DMS79 (cell line): Measurements from ENCODE around the gene HIRA.

Source experiments
- DNase-seq: peaks from one replicate; lab custom pipeline; 2025; lab: John Stamatoyannopoulos, UW

Gene HIRA, protein sequence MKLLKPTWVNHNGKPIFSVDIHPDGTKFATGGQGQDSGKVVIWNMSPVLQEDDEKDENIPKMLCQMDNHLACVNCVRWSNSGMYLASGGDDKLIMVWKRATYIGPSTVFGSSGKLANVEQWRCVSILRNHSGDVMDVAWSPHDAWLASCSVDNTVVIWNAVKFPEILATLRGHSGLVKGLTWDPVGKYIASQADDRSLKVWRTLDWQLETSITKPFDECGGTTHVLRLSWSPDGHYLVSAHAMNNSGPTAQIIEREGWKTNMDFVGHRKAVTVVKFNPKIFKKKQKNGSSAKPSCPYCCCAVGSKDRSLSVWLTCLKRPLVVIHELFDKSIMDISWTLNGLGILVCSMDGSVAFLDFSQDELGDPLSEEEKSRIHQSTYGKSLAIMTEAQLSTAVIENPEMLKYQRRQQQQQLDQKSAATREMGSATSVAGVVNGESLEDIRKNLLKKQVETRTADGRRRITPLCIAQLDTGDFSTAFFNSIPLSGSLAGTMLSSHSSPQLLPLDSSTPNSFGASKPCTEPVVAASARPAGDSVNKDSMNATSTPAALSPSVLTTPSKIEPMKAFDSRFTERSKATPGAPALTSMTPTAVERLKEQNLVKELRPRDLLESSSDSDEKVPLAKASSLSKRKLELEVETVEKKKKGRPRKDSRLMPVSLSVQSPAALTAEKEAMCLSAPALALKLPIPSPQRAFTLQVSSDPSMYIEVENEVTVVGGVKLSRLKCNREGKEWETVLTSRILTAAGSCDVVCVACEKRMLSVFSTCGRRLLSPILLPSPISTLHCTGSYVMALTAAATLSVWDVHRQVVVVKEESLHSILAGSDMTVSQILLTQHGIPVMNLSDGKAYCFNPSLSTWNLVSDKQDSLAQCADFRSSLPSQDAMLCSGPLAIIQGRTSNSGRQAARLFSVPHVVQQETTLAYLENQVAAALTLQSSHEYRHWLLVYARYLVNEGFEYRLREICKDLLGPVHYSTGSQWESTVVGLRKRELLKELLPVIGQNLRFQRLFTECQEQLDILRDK

DNA sequence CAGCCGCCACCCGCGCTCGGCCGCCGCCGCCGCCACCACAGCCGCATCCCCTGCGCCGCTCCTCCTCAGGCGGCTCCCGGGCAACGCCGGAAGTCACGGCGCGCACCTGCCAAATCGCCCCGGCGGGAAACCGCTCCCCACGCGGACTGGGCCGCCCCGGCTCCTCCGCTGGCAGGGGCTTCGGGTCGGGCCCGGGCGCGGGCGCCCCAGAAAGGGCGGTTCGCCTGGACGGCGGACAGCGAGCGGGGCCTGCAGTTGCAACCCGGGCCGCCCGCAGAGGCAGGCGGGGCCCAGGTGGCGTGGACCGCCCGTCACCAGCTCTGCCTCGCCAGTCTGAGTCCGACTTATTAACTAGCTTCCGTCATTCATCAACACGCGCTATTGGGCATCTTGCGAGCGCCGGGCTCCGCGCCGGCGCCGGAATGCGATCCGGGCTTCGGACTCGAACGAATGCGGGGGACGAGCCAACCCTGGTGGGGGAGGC, at the start of gene HIRA:
TSS of gene HIRA (minus strand) at position 85 of the 484 bp plus-strand sequence. CDS start 257 bp downstream, outside the sequence.
- DNase-seq, result no peak

DNA sequence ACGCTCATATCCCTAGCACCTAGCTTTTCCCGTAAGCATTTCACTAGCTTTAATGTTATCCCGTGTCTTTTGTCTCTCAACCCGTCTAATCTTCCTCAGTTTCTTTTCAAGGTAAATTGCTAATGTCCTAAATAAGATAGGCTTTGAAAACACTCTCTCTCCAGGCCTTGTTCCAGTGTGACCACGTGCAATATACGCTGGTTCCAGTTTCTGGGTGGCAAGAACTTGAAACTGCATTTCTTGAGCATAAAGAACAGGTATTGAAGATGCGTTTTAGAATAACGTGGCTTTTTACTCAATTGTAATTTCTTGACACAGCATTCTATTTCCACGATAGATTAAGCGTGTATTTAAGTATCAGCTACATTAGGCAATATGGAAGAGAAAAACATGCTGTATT, 49.3 kb upstream of the HIRA start:
- DNase-seq, result no peak

DNA sequence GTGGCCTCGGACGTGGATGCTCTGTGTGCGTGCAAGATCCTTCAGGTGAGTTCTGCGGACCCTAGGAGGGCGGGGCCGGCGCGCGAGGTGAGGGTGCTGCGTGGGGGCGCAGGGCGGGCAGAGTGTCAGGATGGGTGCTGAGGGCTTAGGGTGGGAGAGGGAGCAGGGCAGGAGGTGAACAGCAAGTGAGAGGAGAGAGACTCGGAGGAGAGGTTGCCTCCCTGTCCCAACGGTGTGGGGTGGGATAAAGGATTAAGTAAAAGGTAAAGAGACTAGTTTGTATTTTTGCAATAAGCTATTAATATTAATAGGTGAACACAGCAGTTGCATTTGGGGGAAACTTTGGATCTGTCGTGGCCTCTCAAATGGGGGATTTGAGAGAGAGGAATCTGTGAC, 48.6 kb upstream of the HIRA start:
- no peak for DNase-seq

DNA sequence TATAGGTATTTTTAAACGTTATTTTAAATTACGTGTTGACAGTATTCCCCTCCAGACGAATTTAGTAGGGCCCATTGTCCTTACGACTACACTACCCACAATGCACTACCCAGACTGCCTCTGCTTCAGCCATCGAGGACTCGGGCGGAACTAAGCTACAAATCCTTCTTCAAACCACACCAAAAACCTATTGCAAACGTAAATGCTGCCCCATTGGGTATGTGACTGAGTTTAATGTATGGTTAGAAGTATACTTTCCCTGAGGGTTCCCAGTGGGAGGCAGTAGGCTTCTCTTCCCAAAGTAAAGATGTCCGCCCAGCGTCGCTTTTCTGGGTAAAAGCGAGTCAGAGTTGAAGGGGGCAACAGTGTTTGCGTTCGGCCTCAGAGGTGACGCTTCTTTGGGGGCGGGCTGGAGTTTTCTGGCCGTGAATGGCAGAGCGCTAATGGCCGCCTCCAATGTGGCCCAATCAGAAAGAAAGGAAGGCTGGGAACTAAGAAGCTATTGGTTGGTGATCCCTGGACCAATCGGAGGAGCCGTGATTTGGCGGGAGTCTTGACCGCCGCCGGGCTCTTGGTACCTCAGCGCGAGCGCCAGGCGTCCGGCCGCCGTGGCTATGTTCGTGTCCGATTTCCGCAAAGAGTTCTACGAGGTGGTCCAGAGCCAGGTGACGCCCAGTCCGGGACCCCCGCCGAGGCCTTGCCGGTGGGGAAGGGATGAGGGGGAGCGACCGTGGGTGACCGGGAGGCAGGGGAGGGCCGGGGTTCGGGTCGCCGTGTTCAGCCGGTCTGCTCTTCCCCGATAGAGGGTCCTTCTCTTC, 48.0 kb upstream of the HIRA start, which contains the start of gene CDC45:
TSS of gene CDC45 (plus strand) at position 566 of the 818 bp plus-strand sequence. CDS start at position 615, 49 bp downstream.
- DNase-seq, result peak; percentile 83

DNA sequence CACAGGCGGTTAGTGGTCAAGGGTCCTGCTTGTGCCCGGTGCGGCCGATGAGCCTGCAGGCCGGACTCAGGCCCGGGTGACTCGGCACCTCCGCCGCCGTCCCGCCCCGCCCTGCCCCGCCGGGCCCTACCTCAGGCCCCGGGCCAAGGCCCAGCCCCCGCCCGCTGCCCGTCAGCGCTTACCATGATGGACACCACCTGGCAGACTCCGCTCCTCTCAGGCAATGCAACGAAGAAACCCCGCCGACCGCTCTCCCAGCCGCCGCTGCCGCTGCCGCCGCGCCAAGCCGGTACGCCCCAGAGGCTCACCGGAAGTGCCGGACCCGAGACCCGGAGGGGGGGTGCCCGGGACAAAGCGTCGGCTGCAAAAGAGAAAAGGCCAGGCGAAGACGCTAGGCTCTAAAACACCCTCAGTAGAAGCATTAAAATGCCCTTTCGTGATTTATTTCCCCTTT, 47.4 kb upstream of the HIRA start, which contains the start of gene UFD1:
TSS of gene UFD1 (minus strand) at position 293 of the 454 bp plus-strand sequence. CDS start at position 185, 108 bp downstream.
- DNase-seq, result peak; percentile 54

DNA sequence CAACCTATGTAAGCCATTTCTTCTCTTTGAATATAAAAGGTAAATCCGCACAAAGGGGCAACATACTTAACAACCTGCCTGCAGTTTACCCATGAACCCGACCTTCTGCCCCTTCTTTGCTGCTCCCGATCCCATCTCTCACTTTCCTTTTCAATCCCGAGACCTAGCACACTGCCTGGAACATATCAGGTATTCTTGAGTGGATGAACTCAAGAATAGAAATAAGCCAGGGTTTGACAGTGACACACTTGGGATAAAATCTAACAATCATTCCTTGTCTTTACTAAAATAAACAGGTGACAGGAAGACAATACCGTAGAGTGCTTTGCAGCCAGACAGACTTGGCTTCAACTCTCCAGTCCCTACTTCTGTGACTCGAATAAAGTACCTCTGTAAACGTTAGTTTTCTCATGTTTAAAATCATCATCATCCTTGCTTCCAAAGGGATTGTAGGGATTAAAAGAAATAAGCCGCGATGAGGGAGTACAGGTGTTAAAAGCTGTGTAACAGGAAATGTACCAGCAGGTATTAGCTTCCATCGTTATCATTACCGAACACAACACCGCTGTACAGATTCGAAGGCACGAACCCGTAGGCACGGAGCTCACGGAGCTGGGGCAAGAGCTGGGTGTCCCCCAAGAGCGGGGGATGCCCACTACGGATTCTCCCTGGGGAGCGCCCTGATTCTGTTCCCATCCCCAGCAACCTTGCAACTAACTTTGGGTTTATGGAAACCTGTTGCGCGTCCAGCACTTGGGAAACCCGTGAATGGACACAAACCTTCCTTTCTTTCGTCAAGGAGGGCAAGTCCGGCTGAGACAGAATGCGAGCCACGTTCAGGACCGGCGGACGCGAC, 46.7 kb upstream of the HIRA start:
- no peak for DNase-seq

DNA sequence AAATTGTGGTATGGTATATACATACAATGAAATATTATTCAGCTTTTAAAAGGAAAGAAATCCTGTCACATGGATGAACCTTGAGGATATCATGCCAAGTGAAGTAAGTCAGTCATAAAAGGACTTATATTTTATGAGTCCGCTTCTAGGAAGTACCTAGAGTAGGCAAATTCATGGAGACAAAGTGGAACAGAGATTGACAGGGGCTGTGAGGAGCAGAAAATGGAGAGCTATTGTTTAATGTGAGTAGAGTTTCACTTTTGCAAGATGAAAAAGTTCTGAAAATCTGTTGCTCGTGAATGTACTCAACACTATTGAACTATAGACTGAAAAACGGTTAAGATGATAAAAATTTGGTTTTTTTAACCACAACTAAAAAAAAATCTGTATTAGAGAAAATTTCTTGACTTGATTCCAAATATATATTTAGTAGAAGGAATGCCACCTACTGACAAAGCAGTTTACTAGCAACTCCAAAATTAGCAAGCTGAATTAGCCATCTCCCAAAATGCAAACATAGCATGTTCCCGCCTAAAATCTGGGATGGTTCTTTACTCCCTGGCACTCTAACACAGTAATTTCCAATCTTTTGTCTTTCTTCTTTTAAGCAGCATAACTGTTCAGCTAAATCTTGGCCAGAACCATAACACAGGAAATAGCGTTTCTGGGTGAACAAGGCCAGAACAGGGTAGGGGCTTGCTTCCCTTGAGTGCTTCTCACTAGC, 46.0 kb upstream of the HIRA start:
- no peak for DNase-seq

DNA sequence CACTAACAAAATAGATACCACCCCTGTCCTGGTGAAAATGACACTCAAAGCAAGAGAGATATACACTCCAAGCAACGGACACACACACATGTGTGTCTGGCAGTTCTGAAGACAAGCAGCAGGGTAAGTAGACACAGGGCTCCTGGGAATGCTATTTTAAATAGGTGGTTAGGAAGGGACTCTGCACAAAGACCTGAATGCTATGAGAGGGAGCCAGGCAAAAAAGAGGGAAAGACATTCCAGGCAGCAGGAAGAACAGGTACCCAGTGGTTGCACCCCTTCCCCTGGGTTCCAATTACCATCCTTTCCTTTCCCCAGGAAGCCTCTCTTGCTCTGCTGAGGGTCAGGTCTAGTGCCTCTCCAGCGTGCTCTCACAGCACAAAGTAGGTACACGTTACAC, 44.5 kb upstream of the HIRA start:
- DNase-seq, result no peak

DNA sequence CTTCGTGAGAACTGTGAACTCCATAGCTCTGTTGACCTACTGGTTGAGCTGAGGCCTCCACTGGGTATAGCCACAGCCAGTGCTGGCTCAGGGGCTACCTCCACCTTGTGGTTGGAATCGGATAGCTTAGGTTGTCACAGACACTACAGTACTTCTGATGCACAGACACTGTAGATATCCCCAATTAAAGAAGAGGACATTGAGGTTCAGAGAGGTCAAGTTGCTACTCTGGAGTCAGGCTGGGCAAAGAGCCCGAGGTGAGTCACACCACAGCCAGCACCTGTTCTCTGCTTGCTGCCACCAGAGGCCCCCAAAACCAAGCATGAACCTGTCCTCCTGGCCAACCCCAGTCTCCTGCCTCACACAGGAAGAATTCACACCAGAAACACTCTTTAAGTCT, 42.0 kb upstream of the HIRA start:
- DNase-seq, result no peak

DNA sequence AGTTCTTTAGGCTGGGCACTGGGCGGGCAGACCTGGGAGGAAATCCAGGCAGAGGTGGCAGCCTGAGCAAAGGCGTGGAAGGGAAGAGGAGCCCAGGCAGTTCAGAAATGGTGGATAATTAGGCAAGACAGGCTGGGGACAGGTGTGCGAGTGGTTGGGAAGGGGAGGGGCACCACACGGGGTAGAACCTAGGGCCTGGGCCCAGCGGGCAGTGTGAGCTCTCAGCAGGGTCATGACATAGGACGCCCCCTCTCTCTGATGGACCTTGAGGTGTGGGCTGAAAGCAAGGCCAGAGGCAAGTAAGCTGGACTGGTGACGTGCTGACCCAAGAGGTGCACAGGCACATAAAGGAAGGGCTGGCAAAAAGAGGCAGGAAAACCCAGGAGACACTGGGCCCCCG, 40.7 kb upstream of the HIRA start:
- no peak for DNase-seq

DNA sequence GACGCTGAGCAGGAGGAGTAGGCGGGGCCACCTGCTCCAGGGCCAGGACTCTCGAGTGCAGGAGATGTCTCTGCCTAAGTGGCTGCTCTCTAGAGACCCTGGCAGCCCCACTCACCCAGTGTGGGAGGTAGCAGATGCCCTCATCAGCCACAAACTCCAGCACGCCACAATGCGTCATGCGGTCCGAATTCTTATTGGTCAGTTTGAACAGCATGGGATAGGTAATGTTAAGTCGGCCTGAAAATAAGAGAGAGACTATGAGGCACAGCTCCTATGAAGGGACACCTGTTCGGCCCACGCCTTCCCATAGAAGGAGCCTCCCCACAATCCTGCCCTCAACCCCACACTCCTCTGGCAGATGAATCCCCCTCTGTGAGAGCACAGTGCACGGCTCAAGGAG, 40.0 kb upstream of the HIRA start:
- DNase-seq, result no peak

DNA sequence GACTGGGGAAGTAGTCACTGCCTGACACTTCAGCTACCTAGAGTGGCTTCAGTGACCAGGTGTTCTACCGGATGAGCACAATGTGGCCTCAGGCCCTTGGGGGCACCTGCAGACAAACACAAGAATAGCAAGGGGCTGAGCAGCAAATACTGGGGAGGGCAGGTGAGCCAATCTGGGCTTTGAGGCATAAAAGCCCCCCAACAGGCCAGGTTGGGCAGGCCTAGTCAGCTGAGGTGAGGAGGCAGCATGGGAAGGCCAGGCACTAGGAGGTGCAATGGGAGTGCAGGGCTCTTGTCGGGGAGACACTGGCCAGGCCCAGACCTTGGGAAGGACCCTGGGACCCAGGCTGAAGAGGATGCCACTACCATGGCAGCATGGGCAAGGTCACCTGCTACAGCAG, 38.5 kb upstream of the HIRA start:
- DNase-seq, result no peak

DNA sequence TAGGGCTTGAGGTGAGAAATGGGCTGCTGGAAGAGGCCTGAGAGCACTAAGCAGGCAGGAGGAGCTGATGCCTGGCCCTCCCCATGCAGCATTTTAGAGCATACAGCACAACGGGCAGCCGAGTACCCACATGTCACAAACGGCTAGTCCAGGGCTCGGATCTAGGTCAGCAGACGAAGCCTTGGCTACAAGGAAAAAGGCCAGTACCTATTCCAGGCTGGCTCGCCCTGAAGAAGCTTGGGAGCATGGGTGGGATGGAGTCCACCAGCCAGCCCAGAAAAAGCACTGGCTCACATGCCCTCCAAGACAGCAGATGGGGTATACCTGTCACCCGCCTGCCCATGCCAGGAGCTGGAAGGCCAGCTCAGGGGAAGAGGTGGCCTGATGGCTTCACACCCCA, 37.9 kb upstream of the HIRA start:
- DNase-seq, result no peak

DNA sequence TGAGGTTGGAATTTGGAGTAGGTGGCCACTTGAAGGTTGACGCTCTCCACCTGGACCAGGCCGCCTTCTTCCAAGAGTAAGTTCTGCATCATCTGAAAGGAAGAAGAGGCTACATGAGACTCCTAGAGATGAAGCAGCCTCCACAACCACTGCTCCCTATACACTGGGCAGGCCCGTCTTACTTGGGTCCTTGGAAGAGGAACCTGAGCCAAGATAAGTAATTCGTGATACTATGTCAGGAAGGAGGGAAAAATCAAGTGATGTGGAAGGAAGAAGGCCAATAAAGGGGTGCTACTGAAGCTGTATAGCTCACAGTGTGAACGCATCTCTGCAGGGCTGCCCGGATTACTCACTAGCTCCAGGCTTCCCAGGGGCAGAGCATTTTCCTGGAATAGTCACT, 36.4 kb upstream of the HIRA start:
- DNase-seq, result no peak

DNA sequence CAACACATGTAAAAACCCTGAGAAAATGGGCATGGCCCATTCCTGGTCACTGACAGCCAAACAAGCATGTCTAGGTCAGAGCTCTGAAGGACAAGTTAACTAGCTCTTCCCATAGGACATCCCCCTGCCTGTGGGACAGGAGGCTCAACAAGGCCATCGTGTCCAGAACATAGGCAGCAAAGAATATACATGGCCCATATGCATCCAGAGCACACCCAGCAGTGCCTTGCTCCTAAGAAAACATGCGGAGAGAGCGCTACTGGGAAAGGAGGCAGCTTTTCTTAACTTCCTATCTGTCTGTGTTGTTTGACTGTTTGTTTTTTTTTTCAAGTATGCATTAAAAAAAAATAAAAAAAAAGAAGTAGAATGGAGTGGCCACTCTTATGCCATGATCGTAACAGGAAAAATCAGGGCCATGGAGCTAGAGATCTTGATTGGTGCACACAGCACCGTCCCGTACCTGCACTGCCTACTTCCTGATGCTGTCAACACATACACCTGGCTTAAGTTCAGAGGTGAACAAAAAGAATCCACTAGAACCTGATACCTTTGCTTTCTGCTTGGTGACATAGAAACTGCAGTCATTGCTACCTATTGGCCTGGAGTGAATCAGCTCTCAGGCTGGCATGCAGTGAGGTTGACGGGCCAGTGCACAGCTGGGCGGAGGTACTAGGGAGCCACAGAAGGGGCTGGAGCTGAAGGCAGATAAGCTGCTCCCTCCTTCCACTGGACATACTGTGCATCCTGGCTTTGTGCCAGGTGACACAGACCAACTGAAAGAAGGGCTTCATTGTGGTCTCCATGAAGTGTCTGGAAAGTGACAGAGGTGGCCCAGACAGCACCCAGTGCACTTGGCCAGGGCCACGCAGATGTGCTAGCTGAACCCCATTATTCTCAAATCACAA, 35.6 kb upstream of the HIRA start:
- no peak for DNase-seq

DNA sequence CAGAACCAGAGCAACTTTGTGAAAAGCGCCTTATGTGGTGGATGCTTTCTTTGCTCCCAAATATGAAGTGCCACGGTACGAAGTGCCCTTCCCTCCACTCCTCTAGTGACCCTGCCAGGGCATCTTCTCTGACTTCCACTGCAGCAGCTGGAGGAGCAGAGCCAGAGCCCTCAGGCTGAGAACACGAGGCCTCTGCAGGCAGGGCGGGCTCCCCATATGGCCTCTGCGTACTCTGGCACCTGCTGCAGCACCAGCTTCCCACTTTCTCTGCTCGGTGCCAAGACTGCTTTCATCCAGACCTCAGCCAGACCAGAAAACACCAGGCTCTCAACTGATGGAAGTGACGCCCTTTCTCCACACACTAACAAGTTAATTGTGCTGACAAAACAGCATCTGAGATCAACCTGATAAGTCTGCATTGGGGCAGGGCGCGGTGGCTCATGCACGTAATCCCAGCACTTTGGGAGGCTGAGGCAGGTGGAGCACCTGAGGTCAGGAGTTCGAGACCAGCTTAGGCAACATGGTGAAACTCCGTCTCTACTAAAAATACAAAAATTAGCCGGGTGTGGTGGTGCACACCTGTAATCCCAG, 34.7 kb upstream of the HIRA start:
- DNase-seq, result no peak

DNA sequence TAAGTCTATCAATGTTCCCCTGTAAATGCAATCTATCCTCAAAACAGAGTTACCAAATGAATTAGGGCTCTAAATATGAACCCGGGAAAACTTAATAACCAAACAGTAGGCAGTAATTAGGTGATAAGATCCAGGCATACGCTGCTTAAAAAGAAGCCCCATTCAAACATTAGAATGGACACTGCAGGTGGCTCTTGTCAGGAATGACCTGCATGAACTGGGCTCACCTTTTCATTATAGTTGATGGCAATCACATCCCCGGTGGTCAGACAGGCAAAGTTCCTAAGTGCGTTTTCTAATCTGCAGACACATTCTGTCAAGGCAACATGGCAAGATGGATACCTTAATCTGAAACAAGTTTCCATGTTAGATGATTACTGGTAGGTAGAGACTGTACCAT, 33.4 kb upstream of the HIRA start:
- DNase-seq, result no peak

DNA sequence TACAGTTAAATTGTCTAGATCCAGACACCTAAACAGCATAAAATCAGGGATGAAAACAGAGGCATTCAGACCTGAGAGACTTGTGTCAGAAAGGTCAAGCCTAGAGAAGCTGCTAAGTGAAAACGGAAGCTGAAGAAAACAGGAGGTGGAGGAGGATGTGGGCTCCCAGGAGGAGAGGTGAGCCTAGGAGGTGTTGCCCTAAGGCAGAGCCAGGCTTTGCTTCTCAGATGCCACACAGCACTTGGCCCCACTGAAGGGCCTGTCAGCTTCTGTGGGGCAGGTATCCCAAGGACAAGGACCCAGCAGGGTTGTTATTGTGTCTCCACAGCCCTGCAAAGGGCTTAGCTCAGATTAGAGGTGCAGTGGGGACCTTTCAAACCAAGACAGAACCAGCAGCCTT, 33.0 kb upstream of the HIRA start:
- DNase-seq, result no peak
